HUDEP-2 (cell line): ENCODE results near the gene CNNM3.
"Not testable (repeated sequence)": the region's sequence is repeated elsewhere in the genome, so short reads cannot be mapped to it uniquely, and the experiment has no call there.

Experiments
- DNase-seq, 76 experiments: peaks; one replicate each; lab custom pipeline; 2025; ENCODE audit not compliant: unreplicated experiment in 76 of 76; lab: John Stamatoyannopoulos, UW

CNNM3 gene

DNA sequence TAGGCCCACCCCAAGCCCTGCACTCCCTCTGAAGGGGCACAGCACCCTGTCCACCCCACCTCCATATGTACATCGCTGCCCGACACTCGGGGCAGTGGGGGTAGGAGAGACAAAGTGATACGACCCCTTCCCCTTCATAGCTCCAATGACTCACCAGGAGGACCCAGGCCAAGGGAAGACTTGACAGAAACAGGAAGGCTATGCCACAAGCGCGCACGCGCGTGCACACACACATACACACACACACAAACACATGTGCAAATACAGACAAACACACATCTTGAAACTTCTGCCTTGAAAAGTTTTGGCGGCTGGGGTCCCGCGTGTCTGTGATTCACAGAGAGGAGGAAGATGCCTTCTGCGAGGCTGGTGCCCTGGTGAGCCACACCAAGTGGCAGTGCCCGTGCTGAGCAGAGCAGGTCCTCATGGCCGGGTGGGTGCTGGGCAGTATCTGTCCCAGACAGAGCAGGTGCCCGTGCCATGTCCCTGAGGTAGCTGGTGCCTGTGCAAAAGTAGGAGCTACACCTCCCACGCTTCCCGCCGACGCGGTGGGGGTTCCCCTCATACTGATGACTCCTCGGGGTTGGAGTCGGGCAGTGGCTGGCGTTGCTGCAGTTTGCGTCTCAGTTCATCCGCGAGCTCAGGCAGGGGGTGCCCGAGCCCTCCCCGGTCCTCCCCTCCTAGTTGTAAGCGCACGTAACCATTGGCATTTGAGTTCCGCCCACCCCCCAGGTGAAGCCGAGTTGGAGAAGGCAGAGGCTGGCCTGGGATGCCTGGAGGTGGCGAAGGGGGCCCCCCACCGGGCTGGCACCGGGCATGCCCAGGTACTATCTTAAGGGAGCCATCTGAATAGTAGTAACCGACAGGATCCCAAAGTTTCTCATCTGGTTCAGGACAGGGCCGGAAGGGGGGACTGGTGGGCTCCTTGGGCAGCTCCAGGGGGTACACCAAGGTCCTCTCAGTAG is 44.3 kb downstream of the CNNM3 start:
- no peak for DNase-seq

DNA sequence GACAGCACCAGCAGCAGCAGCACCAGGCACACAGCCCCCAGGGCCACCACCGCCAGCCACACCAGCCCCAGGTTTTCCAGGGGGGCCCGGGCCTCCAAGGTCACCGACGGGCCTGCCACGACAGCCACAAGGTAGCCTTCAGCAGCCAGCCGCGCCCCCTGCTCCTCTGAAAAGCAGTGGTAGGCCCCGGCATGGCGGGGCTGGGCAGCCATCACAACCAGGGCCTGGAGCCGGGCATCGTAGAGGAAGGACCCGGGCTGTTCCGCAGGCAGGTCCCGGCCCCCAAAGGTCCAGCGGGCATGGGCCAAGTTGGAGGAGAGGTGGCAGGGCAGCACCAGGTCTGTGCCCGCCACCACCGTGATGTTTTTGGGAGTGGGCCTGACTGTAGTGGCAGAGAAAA is 45.0 kb downstream of the CNNM3 start:
- no peak for DNase-seq

DNA sequence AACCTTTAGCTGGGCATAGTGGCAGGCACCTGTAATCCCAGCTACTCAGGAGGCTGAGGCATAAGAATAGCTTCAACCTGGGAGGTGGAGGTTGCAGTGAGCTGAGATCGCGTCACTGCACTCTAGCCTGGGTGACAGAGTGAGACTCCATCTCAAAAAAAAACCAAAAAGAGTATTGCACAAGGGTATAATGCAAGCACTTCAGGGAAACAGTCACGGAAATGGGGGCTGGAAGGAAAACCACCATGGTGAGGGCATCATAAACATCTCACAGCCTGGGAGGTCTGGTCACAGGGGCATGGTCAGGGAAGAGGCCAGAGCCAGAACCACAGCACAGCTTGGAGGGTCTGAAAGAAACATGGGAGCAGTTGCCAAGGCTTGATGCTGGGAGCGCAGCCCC is 47.0 kb downstream of the CNNM3 start:
- DNase-seq, result not testable (repeated sequence)

DNA sequence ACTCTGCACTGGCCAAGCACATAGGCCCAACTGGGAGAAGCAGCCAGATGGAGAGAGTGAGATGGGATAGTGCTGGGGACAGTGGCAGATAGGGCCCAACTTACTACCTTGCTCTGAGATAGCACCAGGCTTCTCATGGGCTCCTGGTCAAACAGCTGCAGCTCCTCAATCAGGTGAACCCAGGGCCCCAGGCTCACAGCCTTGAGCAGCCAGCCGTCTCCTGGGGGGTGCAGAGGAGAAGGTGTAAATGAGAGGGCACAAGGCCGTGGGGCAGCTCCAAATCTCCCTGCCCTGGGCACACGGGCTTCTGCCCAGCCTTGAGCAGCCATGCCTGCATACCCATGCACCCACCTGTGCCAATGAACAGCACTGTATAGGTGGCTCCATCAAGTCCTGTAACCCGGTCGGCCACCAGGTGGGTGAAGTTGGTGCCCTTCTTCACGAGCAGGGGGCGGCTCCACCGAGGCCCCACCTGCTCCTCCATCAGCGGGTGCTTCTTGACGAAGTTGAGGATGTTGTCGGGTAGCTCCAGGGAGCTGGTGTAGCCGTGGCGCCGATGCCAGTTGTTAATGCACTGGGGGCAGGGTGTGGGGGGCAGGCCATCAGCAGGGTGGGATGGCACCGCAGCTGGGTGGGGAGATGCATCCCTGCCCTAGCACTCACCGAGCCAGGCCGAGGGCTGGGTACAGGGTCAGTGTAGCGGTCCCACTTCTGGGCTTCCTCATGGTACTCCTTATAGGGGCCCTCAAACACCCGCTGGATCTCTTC is 47.7 kb downstream of the CNNM3 start:
- DNase-seq, result no peak

DNA sequence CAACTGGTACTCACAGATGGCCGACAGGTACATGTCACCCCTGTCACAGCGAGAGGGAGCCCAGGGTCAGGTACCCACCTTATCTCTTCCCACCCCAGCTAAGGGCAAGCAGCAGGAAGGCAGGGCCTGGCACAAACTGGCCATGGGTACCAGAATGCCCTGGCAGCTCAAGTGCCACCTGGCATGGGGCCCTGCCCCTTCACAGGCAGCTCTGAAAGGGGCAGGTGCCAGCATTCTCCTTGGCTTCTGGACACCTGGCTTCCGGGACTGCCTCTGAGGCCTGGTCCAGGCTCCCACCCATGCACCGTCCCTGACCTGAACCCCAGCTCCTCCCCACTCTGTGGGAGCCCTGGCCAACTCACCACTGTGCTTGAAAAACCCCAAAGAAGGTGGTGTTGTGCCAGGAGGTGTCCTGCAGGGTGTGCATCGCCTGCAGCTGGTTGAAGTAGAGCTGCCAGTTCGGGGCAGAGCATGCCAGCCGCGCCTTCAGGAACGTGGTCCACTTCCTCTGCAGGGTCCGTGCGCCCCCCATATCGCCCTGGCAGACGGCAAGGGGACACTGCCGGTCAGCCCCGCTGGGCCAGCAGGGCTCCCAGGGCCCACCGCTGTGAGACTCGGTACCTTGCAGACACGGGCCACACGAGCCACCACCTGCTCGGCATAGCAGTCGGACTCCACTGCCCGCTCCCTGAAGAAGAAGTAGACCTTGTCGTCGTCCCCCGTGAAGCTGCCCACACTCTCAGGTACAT is 48.4 kb downstream of the CNNM3 start:
- no peak for DNase-seq

DNA sequence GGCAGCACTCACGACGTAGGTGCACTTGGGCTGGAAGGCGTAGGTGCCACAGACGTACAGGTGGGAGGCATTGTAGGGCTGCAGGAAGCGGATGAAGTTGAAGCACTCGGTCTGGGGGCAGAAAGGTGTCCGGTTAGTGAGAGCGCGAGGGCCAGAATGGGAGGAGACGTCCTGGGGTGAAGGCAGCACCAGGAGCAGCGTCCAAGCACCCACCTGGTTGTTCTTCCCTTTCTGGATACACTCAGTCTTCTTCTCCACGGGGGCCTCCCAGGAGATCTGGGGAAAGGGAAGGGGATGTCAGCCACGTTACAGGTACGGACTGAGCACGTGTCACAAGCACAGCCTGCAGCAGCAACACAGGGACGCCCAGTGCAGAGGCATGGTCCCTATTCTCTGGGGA is 49.6 kb downstream of the CNNM3 start:
- DNase-seq, result no peak

DNA sequence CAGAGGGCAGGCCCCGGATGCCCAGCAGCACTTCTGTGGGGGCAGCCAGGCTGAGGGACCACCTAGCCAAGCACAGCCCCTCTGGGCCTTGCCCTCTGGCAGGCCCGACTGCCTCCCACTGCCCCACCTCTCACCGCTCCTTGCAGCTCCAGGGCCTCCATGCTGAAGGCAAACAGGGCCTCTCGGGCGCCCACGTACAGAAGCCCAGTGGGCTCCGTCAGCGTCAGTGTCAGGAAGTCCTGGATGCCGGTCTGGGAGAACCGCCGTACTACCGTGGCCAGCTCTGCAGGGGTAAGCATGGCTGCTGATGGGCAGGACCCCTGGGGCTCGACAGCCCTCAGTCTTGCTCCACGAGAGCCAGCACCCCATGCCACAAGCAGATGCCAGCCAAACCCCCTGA is 50.1 kb downstream of the CNNM3 start:
- no peak for DNase-seq

DNA sequence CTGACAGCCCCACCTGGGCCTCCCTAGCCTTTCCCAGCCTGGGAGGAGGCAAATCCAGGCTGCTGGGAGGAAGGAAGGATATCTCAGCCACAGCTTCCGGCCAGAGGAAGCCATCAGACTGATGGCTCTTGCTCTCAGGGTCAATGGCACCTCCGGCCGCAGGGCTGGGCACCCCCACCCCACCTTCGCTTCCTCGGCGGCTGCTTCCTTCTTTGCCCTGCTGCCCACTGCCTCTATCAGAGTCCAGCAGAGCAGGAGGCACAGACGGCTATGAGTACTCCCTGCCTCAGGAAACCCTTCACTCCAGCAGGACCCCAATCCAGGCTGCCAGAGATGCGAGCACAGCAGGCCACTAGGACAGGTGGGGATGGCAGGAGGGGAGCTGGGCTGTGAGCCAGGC is 50.5 kb downstream of the CNNM3 start:
- no peak for DNase-seq

DNA sequence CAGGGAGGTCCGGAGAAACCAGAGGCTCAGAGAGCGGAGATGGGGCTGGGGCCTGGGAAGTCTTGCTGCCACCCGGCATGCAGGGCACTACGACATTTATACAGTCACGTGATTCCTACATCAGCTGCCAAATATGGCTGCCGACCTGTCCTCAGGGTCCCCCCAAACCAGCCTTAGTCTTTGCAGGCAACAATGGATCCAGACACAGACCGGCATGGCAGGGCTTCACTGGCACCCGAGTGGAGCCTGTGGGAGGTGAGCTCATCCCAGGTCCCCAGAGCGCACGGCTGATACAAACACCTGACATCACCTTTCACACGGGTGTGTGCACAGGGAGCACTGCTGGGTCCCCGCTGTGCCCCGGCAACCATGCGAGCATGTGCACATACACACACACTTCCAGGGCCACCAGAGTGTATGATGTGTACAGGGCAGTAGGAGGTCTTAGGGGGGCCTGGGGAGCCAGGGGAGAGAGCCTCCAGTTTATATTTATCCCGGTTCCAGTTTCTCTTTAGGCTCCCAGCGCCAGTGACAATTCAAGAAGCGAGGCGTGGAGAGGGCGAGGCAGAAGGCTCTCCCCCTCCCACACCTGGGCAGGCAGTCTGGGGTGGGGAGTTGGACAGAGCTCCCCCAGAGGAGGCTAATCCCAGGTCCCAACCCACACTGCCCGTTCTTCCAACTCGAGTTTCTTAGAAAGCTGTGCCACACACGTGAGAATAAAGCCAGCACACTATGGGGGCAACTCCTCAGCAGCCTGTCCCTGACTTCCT is 51.1 kb downstream of the CNNM3 start:
- no peak for DNase-seq

DNA sequence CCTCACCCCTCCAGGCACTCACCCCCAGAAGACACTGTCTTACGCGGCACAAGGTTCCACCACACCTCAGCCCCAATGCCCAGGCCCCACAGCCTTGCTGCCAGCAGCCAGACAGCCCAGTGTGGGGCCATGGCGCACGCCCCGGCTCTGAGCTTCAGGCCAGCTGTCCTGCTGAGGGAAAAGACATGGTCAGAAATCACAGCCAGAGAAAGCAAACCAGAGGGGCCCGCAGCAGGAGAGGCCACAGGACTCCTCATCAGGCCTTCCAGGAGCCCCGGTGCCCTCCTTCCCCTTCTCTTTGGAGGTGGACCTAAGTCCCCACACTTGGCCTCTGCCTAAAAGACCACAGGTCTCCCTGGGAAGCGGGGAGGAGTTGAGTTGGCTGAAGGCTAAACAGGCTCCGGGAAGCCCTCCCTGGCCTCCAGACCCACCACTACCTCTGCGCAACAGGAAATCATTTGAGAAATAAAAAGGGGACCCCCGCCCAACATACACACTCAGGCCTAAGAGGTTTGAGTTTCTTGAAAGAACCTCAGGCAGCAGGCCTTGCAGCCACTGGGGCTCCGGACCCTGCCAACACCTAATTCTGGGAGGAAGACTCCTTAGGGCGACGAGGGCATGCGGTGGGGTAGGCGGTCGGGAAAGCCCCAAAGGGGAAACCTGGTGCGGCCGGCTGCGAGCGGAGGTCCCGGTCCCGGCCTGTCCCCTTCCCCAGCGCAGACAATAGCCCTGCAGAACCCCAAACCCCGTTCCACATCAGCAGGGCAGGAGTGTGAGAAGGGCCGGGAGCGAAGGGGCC is 51.9 kb downstream of the CNNM3 start:
- DNase-seq, result no peak

DNA sequence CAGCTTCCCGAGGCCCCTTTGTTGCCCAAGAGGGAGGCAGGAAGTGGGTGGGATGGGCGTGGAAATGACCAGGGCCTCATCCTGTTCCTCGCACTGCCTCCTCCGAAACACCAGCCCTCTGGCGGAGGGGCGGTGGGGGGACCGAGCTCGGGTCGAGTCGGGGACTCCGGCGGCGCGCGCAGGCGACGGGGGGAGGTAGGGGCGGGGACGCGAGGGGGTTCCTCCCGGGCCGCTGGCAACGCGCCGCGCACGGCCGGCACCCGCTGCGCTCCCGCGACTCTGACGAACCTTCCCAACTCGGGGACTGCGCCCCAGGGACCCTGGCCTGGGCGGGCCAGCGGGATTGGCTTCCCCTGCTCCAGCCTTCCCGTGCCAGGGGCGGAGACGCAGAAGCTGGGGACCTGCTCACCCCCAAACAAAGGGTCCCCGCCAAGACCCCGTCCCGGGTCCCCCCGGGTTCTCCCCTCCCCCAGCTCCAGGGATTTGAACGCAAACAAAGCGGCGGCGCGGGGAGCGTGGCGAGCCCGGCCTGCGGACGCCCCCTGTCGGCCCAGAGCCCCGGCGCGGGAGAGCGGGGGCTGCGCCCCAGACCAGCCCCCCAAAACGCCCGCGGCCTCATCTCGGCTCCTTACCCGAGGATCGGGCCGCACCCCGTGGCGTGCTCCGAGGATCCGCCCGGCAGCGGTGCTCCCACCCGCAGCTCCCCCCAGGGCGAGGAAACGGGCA is 52.6 kb downstream of the CNNM3 start:
- DNase-seq, result peak in 59 of 76 experiments; percentile 4 to 71 (median 46)

DNA sequence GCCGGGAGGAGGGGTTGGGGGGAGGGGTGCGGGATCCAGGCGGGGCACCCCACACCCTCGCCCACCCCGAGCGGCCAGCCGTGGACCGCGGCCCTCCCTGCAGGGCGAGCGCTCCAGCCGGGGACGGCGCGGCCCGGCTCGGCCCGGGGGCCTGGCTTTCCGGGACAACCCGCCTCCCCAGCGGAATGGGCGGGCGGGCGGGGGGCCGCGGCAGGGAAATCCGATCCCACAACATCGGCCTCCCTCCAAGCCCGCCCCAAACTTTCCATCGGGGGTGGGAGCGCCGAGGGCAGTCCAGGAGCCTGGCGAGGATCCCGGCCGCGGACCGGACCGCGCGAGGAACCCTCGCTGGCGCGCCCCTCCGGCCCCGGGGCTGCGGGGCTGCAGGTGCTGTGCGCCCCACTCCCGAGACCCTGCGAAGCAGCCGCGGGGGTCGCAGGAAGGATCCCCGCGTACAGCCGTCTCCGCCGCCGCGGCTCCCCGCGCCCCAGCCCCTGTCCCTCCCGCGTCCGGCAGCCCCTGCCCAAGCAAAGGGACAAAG is 53.3 kb downstream of the CNNM3 start:
- peak in 1 of 76 experiments; percentile 43 for DNase-seq

DNA sequence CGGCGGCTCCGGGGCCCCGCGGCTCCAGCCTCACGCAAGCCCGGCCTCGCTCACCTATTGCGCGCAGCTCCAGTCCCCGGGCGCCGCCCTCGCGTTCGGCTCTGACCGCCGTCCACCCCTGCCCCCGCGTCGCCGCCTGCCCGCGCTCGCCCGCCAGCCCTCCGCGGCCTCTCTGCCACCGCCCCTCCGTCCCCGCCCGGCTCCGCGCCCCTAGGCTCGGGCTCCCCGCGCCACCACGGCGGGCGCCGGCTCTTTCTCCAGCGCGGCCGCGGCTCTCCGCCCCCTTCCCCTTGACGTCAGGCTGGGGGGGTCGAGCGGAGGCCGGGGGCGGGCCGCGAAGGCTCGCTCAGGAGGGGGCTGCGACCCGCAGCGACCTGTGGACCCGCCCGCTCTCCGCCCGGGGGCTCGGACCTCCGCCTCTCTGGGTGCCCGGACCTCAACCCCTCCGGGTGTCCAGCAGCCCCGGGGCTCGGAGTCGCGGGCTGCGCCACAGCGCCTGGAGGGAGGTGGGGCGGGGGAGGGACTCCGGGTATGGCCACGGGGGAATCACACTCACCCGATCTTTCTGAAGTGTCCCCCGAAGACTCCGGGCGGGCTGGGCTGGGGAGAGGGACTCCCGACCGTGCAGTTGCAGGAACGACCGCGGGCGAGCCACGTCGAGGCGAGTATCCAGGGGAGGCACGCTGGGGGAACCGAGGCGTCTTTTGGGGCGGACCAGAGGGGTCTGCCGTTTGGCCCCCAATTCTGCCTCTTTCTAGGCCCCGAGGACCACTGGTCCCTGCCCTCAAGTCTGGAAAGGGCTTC is 54.0 kb downstream of the CNNM3 start, which contains the start of gene SEMA4C:
SEMA4C (minus strand) TSS at position 259 of the 804 bp plus-strand sequence. CDS start 2,194 bp downstream, outside the sequence.
- peak in 33 of 76 experiments; percentile 7 to 67 (median 43) for DNase-seq

DNA sequence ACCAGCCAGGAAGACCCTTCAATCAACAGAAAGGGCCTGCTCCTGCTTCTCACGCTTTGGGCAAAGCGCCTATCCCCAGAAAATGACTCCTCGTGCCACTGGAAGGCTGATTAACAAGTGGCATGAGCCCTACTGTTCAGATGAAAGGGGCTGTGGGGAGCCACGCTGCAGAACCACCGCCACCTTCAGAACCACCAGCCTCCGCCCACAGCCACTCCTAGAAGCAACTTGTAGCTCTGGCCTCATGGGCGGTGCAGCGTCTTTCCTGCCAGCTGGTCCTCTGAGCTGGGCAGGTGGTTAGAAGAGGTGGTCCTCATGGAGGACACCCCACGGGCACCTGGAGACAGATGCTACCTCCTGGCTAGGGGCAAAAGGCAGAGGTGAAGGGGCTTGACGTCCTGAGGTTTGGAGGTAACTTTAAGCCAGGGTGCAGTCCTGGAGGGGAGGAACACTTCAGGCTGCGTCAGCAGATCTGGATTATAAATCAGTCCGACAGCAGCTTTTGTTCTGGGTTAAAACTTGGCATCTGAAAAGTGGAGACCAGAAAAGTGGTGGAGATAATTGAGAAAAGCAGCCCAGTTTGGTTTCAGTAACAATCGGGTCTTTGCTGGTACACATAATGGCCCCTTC is 54.7 kb downstream of the CNNM3 start:
- DNase-seq, result peak in 66 of 76 experiments; percentile 4 to 74 (median 47)

DNA sequence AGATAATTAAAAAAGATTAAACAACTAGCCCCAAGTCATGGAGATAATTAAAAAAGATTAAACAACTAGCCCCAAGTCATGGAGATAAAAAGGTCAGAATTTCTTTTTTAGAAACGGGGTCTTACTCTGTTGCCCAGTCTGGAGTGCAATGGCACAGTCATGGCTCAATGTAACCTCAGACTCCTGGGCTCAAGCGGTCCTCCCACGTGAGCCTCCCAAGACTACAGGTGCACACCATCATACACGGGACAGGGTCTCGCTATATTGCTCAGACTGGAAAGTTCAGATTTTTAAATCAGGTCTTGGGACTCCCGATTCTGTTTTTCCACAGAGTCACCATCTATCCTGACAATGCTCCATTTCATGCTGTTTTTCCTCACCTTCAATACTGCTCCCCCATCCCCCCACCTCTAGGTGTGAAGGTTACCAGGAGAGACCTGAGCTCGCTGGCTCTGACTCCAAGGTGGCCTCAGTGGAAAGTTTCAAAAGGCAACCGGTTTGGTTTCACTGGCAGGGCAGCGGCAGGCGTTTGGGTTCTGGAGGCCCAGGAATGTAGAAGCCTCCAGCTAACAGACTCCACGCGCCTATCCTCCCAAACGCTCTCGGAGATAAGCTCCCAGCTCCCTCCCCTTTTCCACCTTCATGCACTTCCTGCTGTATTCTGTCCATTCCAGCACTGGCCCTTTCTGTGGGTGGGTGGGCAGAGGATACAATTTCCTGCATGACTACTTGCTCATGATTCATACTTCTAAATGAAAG is 56.7 kb downstream of the CNNM3 start:
- no peak for DNase-seq

DNA sequence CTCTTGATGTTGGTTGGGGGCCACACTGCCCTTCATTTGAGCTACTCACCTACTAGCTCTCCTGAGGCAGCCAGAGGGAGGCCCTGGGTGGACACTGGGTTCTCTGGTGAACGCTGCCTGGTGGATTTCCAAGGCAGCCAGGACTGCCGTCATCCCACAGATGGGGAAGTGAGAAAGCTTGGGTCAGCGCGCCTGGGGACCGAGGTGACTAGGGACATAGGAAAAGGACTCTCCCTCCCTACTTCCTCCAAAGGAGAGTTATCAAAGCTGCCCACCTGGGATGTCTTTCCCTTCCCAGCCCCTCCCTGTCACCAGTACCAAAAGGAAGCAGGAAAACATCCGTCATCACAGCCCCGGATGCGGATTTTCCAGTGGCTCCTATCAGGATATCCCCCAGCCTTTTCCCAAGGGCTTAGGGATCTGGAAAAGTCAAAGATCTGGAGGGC is 57.6 kb downstream of the CNNM3 start:
- no peak for DNase-seq
